Mesothelial cell of epicardium (in vitro differentiated cells): Measurements from ENCODE around the gene LIG3. TPM values are rescaled to one million over a fixed set of nuclear protein-coding genes. Genes with fewer than 3 reads are reported as not detected.
"Not testable (repeated sequence)": the region's sequence is repeated elsewhere in the genome, so short reads cannot be mapped to it uniquely, and the experiment has no call there.

Experiments used
- DNase-seq, 2 experiments: peaks; one replicate each; pipeline ENCODE4 v3.0.0; 2021; ENCODE audit warnings: low spot score in 2 of 2; ENCODE audit not compliant: unreplicated experiment in 2 of 2
- H3K27ac Mint-ChIP-seq: 2 replicates; pipeline ENCODE4 v1.8.0; 2021; ENCODE audit warnings: mixed read lengths
- H3K27me3 Mint-ChIP-seq: 2 replicates; pipeline ENCODE4 v1.8.0; 2021; ENCODE audit warnings: low read depth, mixed read lengths
- H3K36me3 Mint-ChIP-seq: 2 replicates; pipeline ENCODE4 v1.8.0; 2021; ENCODE audit warnings: mixed read lengths
- H3K4me1 Mint-ChIP-seq: 2 replicates; pipeline ENCODE4 v1.8.0; 2021; ENCODE audit warnings: mixed read lengths
- H3K4me3 Mint-ChIP-seq: 2 replicates; pipeline ENCODE4 v1.8.0; 2021; ENCODE audit warnings: mild to moderate bottlenecking, moderate library complexity, mixed read lengths
- H3K9me3 Mint-ChIP-seq: 2 replicates; pipeline ENCODE4 v1.8.0; 2021; ENCODE audit warnings: mixed read lengths
- CTCF ChIP-seq: fragments of 200-600 bp; sonication (generic); IDR thresholded peaks from one replicate; pipeline ENCODE4 v1.5.0; 2021; ENCODE audit warnings: antibody characterized with exemption; ENCODE audit not compliant: unreplicated experiment
- total RNA-seq: library from RNA; stranded (reverse); gene quantifications from 3 replicates; pipeline ENCODE4 v1.2.1, GENCODE V29; 2021

LIG3 gene
- total RNA-seq, 1 donor from 2014 or later: 84.4 TPM

GRCh38 chr17:34996422-34997285 is 16.3 kb downstream of the LIG3 start:
- no peaks in the 10 kb centered on the region for H3K27me3 Mint-ChIP-seq
- H3K4me1 Mint-ChIP-seq: peaks cover 21% of the 10 kb centered on the region
- H3K4me3 Mint-ChIP-seq: no peak overlapping the region
- H3K27ac Mint-ChIP-seq: peak overlapping the region; percentile 97
- peaks cover 47% of the 10 kb centered on the region for H3K36me3 Mint-ChIP-seq
- no peaks in the 10 kb centered on the region for H3K9me3 Mint-ChIP-seq
- no peak for TF ChIP-seq CTCF
- DNase-seq: no peak

- peak in 1 of 2 experiments; percentile 54 for DNase-seq
- no peak for TF ChIP-seq CTCF
- peak overlapping the region; percentile 97 for H3K27ac Mint-ChIP-seq
- no peaks in the 10 kb centered on the region for H3K27me3 Mint-ChIP-seq
- H3K9me3 Mint-ChIP-seq: no peaks in the 10 kb centered on the region
- H3K4me1 Mint-ChIP-seq: peaks cover 21% of the 10 kb centered on the region
- peaks cover 44% of the 10 kb centered on the region for H3K36me3 Mint-ChIP-seq
- H3K4me3 Mint-ChIP-seq: no peak overlapping the region
Observed at GRCh38 chr17:34997355-34997862, 17.1 kb downstream of the LIG3 start.

- Mint-ChIP-seq H3K27me3 (no peaks in the 10 kb centered on the region), H3K9me3 (no peaks in the 10 kb centered on the region), H3K4me3 (no peak overlapping the region), H3K4me1 (peaks cover 21% of the 10 kb centered on the region), H3K36me3 (peaks cover 42% of the 10 kb centered on the region), H3K27ac (peak overlapping the region; percentile 97)
- peak in 1 of 2 experiments; percentile 59 for DNase-seq
- TF ChIP-seq CTCF: no peak
Observed at GRCh38 chr17:34998205-34998604, 17.9 kb downstream of the LIG3 start.

- Mint-ChIP-seq H3K36me3 (peaks cover 31% of the 10 kb centered on the region), H3K27ac (no peak overlapping the region), H3K4me1 (peaks cover 21% of the 10 kb centered on the region), H3K27me3 (no peaks in the 10 kb centered on the region), H3K9me3 (no peaks in the 10 kb centered on the region), H3K4me3 (no peak overlapping the region)
- DNase-seq: no peak
- TF ChIP-seq CTCF: no peak
Observed at GRCh38 chr17:34999456-34999855, 19.1 kb downstream of the LIG3 start.

- H3K27me3 Mint-ChIP-seq, H3K9me3 Mint-ChIP-seq, H3K27ac Mint-ChIP-seq, H3K4me3 Mint-ChIP-seq, DNase-seq: not testable (repeated sequence)
- Mint-ChIP-seq H3K36me3 (peaks cover 35% of the 10 kb centered on the region), H3K4me1 (peaks cover 21% of the 10 kb centered on the region)
Observed at GRCh38 chr17:35000965-35001364, 20.7 kb downstream of the LIG3 start.

- Mint-ChIP-seq H3K27me3 (no peaks in the 10 kb centered on the region), H3K9me3 (no peaks in the 10 kb centered on the region), H3K36me3 (peaks cover 32% of the 10 kb centered on the region), H3K4me1 (peaks cover 17% of the 10 kb centered on the region), H3K4me3 (no peak overlapping the region), H3K27ac (no peak overlapping the region)
- TF ChIP-seq CTCF: no peak
- DNase-seq: no peak
Observed at GRCh38 chr17:35001549-35001948, 21.2 kb downstream of the LIG3 start.
